Fibroblast of lung (primary cell): ENCODE results near the gene MXRA8. TPM values are rescaled to one million over a fixed set of nuclear protein-coding genes. Genes with fewer than 3 reads are reported as not detected.

Experiments
- DNase-seq, 2 donors: peaks; one replicate each; pipeline versions ENCODE4 v3.0.0 to v3.0.0-alpha.2; 2010; ENCODE audit warnings: low read depth in 2 of 2
- H2AFZ ChIP-seq: 2 replicates; pipeline ENCODE4 v1.5.1; 2012; ENCODE audit warnings: low read length, control low read depth, inconsistent platforms
- H3K27ac ChIP-seq: 2 replicates; pipeline ENCODE4 v1.5.1; 2011; ENCODE audit warnings: low read length, control low read depth; ENCODE audit not compliant: insufficient read depth
- H3K27me3 ChIP-seq: 2 replicates; pipeline ENCODE4 v1.5.1; 2011; ENCODE audit warnings: mild to moderate bottlenecking, low read length; ENCODE audit not compliant: control insufficient read depth, insufficient read depth
- H3K36me3 ChIP-seq: 2 replicates; pipeline ENCODE4 v1.5.1; 2011; ENCODE audit warnings: low read length; ENCODE audit not compliant: control insufficient read depth, insufficient read depth
- H3K4me1 ChIP-seq: 2 replicates; pipeline ENCODE4 v1.5.1; 2011; ENCODE audit warnings: low read length; ENCODE audit not compliant: control insufficient read depth, insufficient read depth; ENCODE audit errors: extremely low read depth
- H3K4me2 ChIP-seq: 2 replicates; pipeline ENCODE4 v1.5.1; 2011; ENCODE audit warnings: low read length, control low read depth; ENCODE audit not compliant: insufficient read depth; ENCODE audit errors: extremely low read depth
- H3K4me3 ChIP-seq, 4 experiments: fragments of 200-600 bp in 1 of 4; sonication (generic) in 1 of 4; replicated peaks in 1 of 4; 2 replicates each; pipeline ENCODE4 v1.5.1; 2011 to 2016; ENCODE audit warnings: low read length in 4 of 4, low read depth in 3 of 4, mild to moderate bottlenecking in 3 of 4, control low read depth in 2 of 4, inconsistent platforms in 1 of 4, mixed read lengths in 1 of 4; ENCODE audit not compliant: insufficient read depth in 1 of 4; ENCODE audit errors: control extremely low read depth in 1 of 4
- H3K79me2 ChIP-seq: 2 replicates; pipeline ENCODE4 v1.5.1; 2012; ENCODE audit warnings: mild to moderate bottlenecking, low read length, inconsistent platforms; ENCODE audit not compliant: control insufficient read depth, insufficient read depth
- H3K9ac ChIP-seq: 2 replicates; pipeline ENCODE4 v1.5.1; 2011; ENCODE audit warnings: mild to moderate bottlenecking, low read length, control low read depth; ENCODE audit not compliant: insufficient read depth
- H3K9me3 ChIP-seq: 2 replicates; pipeline ENCODE4 v1.5.1; 2012; ENCODE audit warnings: low read depth, low read length; ENCODE audit not compliant: control insufficient read depth, insufficient read depth
- H4K20me1 ChIP-seq: 2 replicates; pipeline ENCODE4 v1.5.1; 2011; ENCODE audit warnings: low read length; ENCODE audit not compliant: control insufficient read depth, insufficient read depth; ENCODE audit errors: extremely low read depth
- CTCF ChIP-seq, 2 donors: IDR thresholded peaks in 1 of 2; conservative IDR thresholded peaks in 1 of 2; 1 replicate in 1 of 2; 2 replicates in 1 of 2; pipeline ENCODE4 v1.5.1; 2011 to 2012; ENCODE audit warnings: low read length in 2 of 2, control low read depth in 1 of 2, inconsistent platforms in 1 of 2, low read depth in 1 of 2, mild to moderate bottlenecking in 1 of 2
- EZH2 ChIP-seq: IDR thresholded peaks from 2 replicates; pipeline ENCODE4 v1.5.1; 2012; ENCODE audit warnings: low read length, control low read depth, mild to moderate bottlenecking; ENCODE audit errors: missing control alignments
- polyA plus RNA-seq, 2 donors: library from polyadenylated mRNA; depleted of rRNA in 1 of 2; stranded (reverse) in 1 of 2; unstranded in 1 of 2; fragments of >200 nt; gene quantifications; 2 replicates each; pipeline ENCODE4 v1.2.1, GENCODE V29; 2011 to 2012; ENCODE audit warnings: missing spikeins in 1 of 2
- total RNA-seq: library from RNA; depleted of rRNA; stranded (reverse); fragments of >200 nt; gene quantifications from 2 replicates; pipeline ENCODE4 v1.2.1, GENCODE V29; 2014

The MXRA8 gene
- total and polyA plus RNA-seq, 2 donors (not counting 1 experiment from before 2014, with no cell fraction given), result 205 to 397 TPM

DNA sequence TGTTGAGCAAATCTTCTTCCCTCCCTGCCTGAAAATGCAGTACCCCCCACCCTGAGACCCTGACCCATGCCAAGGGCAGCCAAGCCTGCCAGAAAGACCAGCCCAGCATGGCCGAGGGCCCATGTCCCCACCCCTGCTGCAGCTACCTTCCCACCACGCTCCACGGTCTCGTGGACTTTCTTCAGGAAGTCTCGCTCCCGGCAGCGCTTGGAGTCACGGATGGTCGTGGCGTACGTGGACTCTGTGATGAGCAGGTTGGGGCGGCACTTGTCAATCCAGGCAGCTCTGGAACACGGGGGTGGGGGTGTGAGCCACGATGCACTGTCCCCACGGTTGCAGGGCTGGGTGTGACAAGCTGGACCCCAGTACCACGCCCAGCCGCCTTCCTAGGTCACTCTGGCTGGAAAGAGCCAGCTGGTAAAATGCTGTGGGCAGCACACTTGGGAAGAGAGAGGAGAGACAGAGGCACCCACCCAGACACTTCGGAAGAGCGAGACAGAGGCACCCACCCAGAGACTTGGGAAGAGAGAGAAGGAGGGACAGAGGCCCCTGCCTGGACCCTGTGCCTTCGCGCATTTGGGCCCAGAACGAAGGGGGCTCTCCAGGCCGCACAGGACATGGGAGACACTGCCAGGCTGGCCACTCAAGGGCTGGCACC is 43.5 kb downstream of the MXRA8 start:
- Histone ChIP-seq H3K4me3 (no peak overlapping the region), H3K9me3 (no peaks in the 10 kb centered on the region), H3K27ac (no peak overlapping the region), H3K9ac (no peak overlapping the region), H3K27me3 (no peaks in the 10 kb centered on the region), H3K79me2 (peaks cover 30% of the 10 kb centered on the region), H2AFZ (no peak overlapping the region), H3K36me3 (peaks cover 52% of the 10 kb centered on the region), H3K4me2 (no peak overlapping the region), H3K4me1 (peaks cover 11% of the 10 kb centered on the region), H4K20me1 (no peaks in the 10 kb centered on the region)
- TF ChIP-seq EZH2 (no peak), CTCF (conservative IDR thresholded peaks at IDR 0.05 in 1 of 2, IDR thresholded peaks at IDR 0.05 in 1 of 2; ENCODE audit: low read depth in 1 of 2, low read length in 2 of 2) (no peak)
- no peak for DNase-seq

- Histone ChIP-seq H3K36me3 (peaks cover 50% of the 10 kb centered on the region), H4K20me1 (no peaks in the 10 kb centered on the region), H2AFZ (no peak overlapping the region), H3K9ac (no peak overlapping the region), H3K9me3 (no peaks in the 10 kb centered on the region), H3K27ac (no peak overlapping the region), H3K4me2 (no peak overlapping the region), H3K4me1 (peaks cover 16% of the 10 kb centered on the region), H3K4me3 (no peak overlapping the region), H3K79me2 (peaks cover 30% of the 10 kb centered on the region), H3K27me3 (no peaks in the 10 kb centered on the region)
- no peak for TF ChIP-seq CTCF (conservative IDR thresholded peaks at IDR 0.05 in 1 of 2, IDR thresholded peaks at IDR 0.05 in 1 of 2; ENCODE audit: low read depth in 1 of 2, low read length in 2 of 2)
- no peak for TF ChIP-seq EZH2
- DNase-seq, result no peak
These were observed 44.1 kb downstream of the MXRA8 start for GRCh38 chr1:1314237-1314586.

GRCh38 chr1:1313500-1314236 is 44.7 kb downstream of the MXRA8 start:
- no peak for DNase-seq
- H3K4me1 ChIP-seq, result peaks cover 12% of the 10 kb centered on the region
- no peak overlapping the region for H3K9ac ChIP-seq
- H3K27me3 ChIP-seq, result no peaks in the 10 kb centered on the region
- H3K4me2 ChIP-seq, result no peak overlapping the region
- H3K4me3 ChIP-seq, result no peak overlapping the region
- TF ChIP-seq EZH2 (no peak), CTCF (conservative IDR thresholded peaks at IDR 0.05 in 1 of 2, IDR thresholded peaks at IDR 0.05 in 1 of 2; ENCODE audit: low read depth in 1 of 2, low read length in 2 of 2) (no peak)
- H3K36me3 ChIP-seq, result peaks cover 46% of the 10 kb centered on the region
- H3K27ac ChIP-seq, result no peak overlapping the region
- H3K79me2 ChIP-seq, result peaks cover 29% of the 10 kb centered on the region
- H3K9me3 ChIP-seq, result no peaks in the 10 kb centered on the region
- H2AFZ ChIP-seq, result no peak overlapping the region
- no peaks in the 10 kb centered on the region for H4K20me1 ChIP-seq
